NT2/D1 (cell line): Measurements from ENCODE around the gene PLEKHG7.

ENCODE experiments used
- DNase-seq: peaks from one replicate; pipeline ENCODE4 v3.0.0-alpha.2; 2011; ENCODE audit warnings: low read depth, low spot score
- H3K27me3 ChIP-seq: 2 replicates; pipeline ENCODE4 v1.6.0; 2011; ENCODE audit warnings: mild to moderate bottlenecking; ENCODE audit not compliant: insufficient read length, insufficient read depth
- H3K36me3 ChIP-seq: 2 replicates; pipeline ENCODE4 v1.6.1; 2011; ENCODE audit warnings: mild to moderate bottlenecking, low read length, mixed read lengths; ENCODE audit not compliant: insufficient read depth, insufficient read length
- H3K4me1 ChIP-seq: 2 replicates; pipeline ENCODE4 v1.5.1; 2011; ENCODE audit not compliant: insufficient read depth, insufficient read length
- H3K4me3 ChIP-seq: 2 replicates; pipeline ENCODE4 v1.5.1; 2011; ENCODE audit warnings: low read depth; ENCODE audit not compliant: insufficient read length
- H3K9ac ChIP-seq: 2 replicates; pipeline ENCODE4 v1.6.0; 2011; ENCODE audit warnings: low read depth; ENCODE audit not compliant: insufficient read length
- H3K9me3 ChIP-seq: 2 replicates; pipeline ENCODE4 v1.5.1; 2011; ENCODE audit warnings: mild to moderate bottlenecking, low read length; ENCODE audit not compliant: insufficient read depth
- SUZ12 ChIP-seq: IDR thresholded peaks from 2 replicates; pipeline ENCODE4 v1.6.1; 2011; ENCODE audit not compliant: insufficient read length, insufficient read depth; ENCODE audit errors: extremely low read depth
- YY1 ChIP-seq: IDR thresholded peaks from 2 replicates; pipeline ENCODE4 v1.6.1; 2011; ENCODE audit not compliant: insufficient read length, insufficient read depth
- ZNF274 ChIP-seq: IDR thresholded peaks from 2 replicates; pipeline ENCODE4 v1.6.1; 2011; ENCODE audit warnings: mild to moderate bottlenecking, low read depth, low read length

Gene PLEKHG7

DNA sequence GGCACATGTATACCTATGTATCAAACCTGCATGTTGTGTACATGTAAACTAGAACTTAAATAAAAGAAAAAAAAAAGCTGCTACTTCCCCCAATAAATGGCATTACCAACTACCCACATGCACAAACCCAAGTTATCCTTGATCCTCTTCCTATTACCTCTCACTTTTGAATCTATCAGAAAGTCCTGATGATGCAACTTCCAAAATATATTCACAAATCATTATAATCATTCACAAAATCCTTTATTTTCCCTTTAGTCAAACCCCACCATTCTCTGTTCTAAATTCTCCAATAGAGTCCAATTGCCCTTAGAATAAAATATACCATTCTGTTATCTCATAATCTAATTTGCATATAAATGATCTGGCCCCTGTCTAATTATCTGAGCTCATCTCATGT is 92.0 kb downstream of the PLEKHG7 start:
- no peak overlapping the region for H3K9ac ChIP-seq
- TF ChIP-seq ZNF274 (no peak), YY1 (no peak), SUZ12 (no peak)
- no peaks in the 10 kb centered on the region for H3K27me3 ChIP-seq
- no peak overlapping the region for H3K4me3 ChIP-seq
- H3K4me1 ChIP-seq, result no peaks in the 10 kb centered on the region
- peaks cover 15% of the 10 kb centered on the region for H3K36me3 ChIP-seq
- no peak for DNase-seq
- H3K9me3 ChIP-seq, result no peaks in the 10 kb centered on the region

DNA sequence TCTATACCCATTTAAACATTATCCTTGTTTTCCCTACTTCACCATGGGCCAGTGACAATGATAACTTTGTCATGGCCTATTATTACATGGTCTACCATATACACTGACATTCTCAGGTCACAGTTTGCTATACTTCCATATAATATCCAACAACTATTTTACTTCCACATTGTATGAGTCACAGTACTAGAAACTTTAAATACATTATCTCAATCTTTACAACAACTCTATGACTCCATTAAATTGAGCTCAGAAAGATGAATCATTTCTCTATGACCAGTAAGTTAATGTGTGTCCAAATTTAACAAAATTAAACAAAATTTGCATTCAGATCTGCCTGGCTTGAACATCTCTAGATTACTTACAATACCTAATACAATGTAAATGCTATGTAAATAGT is 93.9 kb downstream of the PLEKHG7 start:
- Histone ChIP-seq H3K9ac (no peak overlapping the region), H3K27me3 (no peaks in the 10 kb centered on the region), H3K4me3 (no peak overlapping the region), H3K4me1 (no peaks in the 10 kb centered on the region), H3K9me3 (no peaks in the 10 kb centered on the region), H3K36me3 (peaks cover 15% of the 10 kb centered on the region)
- TF ChIP-seq YY1, result no peak
- TF ChIP-seq ZNF274, result no peak
- no peak for TF ChIP-seq SUZ12
- DNase-seq, result no peak

DNA sequence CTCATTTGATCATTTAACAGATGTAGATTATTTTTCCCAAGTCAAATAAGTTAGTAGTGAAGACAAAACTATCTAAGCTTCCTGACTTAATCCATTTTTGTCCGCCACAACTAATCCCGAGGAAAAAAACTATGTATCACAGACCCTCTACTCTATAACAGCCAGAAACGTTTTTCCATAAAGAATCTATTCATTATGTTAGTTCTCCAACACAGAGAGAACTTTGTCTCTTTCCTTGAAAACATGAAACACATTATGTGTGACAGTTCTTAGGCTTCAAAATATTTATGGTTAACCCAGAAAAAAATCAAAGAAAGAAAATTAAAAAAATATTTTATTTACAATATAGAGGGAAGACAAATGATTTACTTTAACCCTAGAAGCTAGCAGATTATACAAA is 100.1 kb downstream of the PLEKHG7 start:
- Histone ChIP-seq H3K9me3 (peaks cover 10% of the 10 kb centered on the region; the same call in 1 of the 2 replicates), H3K36me3 (peaks cover 11% of the 10 kb centered on the region), H3K4me1 (no peaks in the 10 kb centered on the region), H3K4me3 (no peak overlapping the region), H3K9ac (no peak overlapping the region), H3K27me3 (no peaks in the 10 kb centered on the region)
- no peak for DNase-seq
- TF ChIP-seq SUZ12 (no peak), ZNF274 (no peak), YY1 (no peak)

DNA sequence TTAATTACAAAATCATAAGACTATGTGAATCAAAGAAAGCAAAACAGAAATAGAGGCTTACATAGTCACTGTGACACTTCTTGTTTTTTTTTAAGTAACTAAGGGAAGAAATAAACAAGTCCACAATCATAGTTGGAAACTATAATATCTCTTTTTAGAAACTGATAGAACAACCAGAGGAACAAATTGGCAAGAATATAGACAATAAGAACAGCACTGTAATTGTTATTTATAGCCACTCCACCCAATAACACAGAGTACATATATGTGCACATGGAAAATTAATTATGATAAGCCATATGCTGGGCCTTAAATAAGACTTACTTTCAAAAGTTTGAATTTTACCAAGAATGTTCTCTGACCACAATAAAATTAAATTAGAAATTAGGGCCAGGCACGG is 101.1 kb downstream of the PLEKHG7 start:
- TF ChIP-seq YY1, result no peak
- no peak for TF ChIP-seq SUZ12
- no peak for TF ChIP-seq ZNF274
- H3K27me3 ChIP-seq, result no peaks in the 10 kb centered on the region
- H3K9me3 ChIP-seq, result peaks cover 10% of the 10 kb centered on the region; the same call in 1 of the 2 replicates
- peaks cover 15% of the 10 kb centered on the region for H3K36me3 ChIP-seq
- no peak for DNase-seq
- no peak overlapping the region for H3K9ac ChIP-seq
- no peak overlapping the region for H3K4me3 ChIP-seq
- H3K4me1 ChIP-seq, result no peaks in the 10 kb centered on the region

DNA sequence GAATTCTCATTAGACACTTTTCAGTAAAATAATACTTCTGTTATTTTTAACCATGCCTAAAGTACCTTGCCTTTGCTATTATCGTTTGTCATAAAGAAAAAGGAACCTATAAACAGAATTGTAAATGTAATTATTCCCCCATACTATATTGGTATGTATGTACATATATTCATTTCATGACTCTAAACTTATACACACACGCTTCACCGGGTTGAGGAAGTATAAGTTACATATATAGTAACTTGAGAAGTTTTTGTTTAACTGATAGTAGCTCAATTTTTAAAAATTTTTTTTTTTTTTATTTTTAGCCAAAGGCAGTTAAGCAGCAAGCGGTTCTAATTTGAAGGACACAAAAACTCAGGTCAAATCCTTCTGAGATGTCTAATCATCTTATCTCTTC is 107.6 kb downstream of the PLEKHG7 start:
- no peak for TF ChIP-seq ZNF274
- no peak for TF ChIP-seq SUZ12
- no peak for TF ChIP-seq YY1
- Histone ChIP-seq H3K9ac (no peak overlapping the region), H3K36me3 (peaks cover 32% of the 10 kb centered on the region), H3K27me3 (no peaks in the 10 kb centered on the region), H3K4me3 (no peak overlapping the region), H3K4me1 (no peaks in the 10 kb centered on the region), H3K9me3 (peaks cover 10% of the 10 kb centered on the region; the same call in 1 of the 2 replicates)
- DNase-seq, result no peak

DNA sequence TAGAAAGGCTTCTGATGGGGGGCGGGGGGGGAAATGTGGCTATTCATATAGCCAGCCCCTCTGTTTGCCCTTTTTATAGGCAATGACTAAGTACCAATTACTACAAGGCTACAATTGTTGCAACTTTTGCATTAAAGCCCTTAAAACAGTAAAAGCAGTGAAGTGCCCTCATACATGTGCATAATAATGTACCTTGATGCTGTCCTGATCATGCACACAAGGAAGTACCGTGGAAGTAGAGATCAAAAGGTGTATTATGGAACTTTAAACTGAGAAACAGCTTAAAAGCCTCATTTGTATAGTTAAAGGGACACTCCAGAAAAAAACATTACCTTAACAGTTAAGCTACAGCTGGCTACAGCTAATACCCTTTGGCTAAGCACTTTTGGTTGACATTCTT is 111.8 kb downstream of the PLEKHG7 start:
- no peaks in the 10 kb centered on the region for H3K27me3 ChIP-seq
- peaks cover 39% of the 10 kb centered on the region for H3K36me3 ChIP-seq
- no peak overlapping the region for H3K4me3 ChIP-seq
- H3K4me1 ChIP-seq, result no peaks in the 10 kb centered on the region
- no peak overlapping the region for H3K9ac ChIP-seq
- TF ChIP-seq YY1, result no peak
- no peak for TF ChIP-seq SUZ12
- TF ChIP-seq ZNF274, result no peak
- no peak for DNase-seq
- H3K9me3 ChIP-seq, result no peaks in the 10 kb centered on the region

DNA sequence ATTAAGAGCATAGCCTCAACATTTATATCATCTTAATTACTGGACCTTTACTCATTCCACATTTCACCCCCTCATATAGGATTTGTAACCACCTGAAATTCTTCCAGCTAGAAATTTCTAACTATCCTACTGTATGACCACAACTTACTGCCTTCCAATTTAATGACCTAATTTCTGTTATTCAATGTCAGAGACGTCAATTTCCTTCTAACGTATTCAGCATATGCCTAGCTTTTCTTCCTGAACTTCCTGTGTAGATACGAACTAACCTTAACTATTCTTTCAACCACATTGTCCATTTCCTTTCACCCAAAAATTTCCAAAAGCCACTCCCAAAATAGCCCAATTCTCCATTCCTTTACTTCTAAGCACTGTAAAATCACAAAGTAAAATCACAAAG is 118.4 kb downstream of the PLEKHG7 start:
- Histone ChIP-seq H3K4me3 (no peak overlapping the region), H3K9ac (no peak overlapping the region), H3K27me3 (no peaks in the 10 kb centered on the region), H3K36me3 (peaks cover 22% of the 10 kb centered on the region), H3K4me1 (no peaks in the 10 kb centered on the region), H3K9me3 (no peaks in the 10 kb centered on the region)
- DNase-seq, result no peak
- TF ChIP-seq YY1 (no peak), SUZ12 (no peak), ZNF274 (no peak)
